KOPT-K1 (cell line): ENCODE results near the gene HSPB9.

Experiments
- H3K27ac ChIP-seq: fragments of 200-600 bp; sonication (generic); 2 replicates; pipeline ENCODE4 v1.5.1; 2016; ENCODE audit warnings: antibody characterized with exemption, mild to moderate bottlenecking, low read depth, low read length; ENCODE audit not compliant: poor library complexity, severe bottlenecking
- H3K36me3 ChIP-seq: fragments of 200-600 bp; sonication (generic); 2 replicates; pipeline ENCODE4 v1.5.1; 2017; ENCODE audit warnings: antibody characterized with exemption, mild to moderate bottlenecking, low read length, moderate library complexity; ENCODE audit not compliant: insufficient read depth
- H3K9me3 ChIP-seq: fragments of 200-600 bp; sonication (generic); 2 replicates; pipeline ENCODE4 v1.5.1; 2017; ENCODE audit warnings: antibody characterized with exemption, low read length, mild to moderate bottlenecking; ENCODE audit not compliant: insufficient read depth, poor library complexity, severe bottlenecking

The HSPB9 gene

GRCh38 chr17:42166196-42166763 is 43.7 kb downstream of the HSPB9 start:
- Histone ChIP-seq H3K27ac (no peak overlapping the region), H3K36me3 (no peaks in the 10 kb centered on the region), H3K9me3 (no peaks in the 10 kb centered on the region)

- H3K27ac ChIP-seq: no peak overlapping the region
- no peaks in the 10 kb centered on the region for H3K36me3 ChIP-seq
- H3K9me3 ChIP-seq: no peaks in the 10 kb centered on the region
Observed at GRCh38 chr17:42167807-42168206, 45.2 kb downstream of the HSPB9 start.

GRCh38 chr17:42169351-42169750 is 46.7 kb downstream of the HSPB9 start:
- H3K36me3 ChIP-seq: no peaks in the 10 kb centered on the region
- no peaks in the 10 kb centered on the region for H3K9me3 ChIP-seq
- no peak overlapping the region for H3K27ac ChIP-seq

- Histone ChIP-seq H3K9me3 (no peaks in the 10 kb centered on the region), H3K36me3 (no peaks in the 10 kb centered on the region), H3K27ac (no peak overlapping the region)
Observed at GRCh38 chr17:42171831-42172230, 49.2 kb downstream of the HSPB9 start.
